MCF 10A (cell line): Measurements from ENCODE around the gene LARP6. TPM values are rescaled to one million over a fixed set of nuclear protein-coding genes. Genes with fewer than 3 reads are reported as not detected.

Source experiments
- BruUV-seq: library from RNA; stranded (reverse); fragments of 400-500 nt; replicated peaks from 2 replicates; lab custom pipeline; 2021; lab: Mats Ljungman, UMichigan
- CTCF ChIA-PET: fragments of 300-600 bp; sonication (Branson Sonifier 250); formaldehyde crosslinking; extraction: SDS; loops from one replicate; lab custom pipeline; 2021; ENCODE audit warnings: antibody characterized with exemption, inconsistent platforms; lab: Yijun Ruan, JAX
- POLR2A ChIA-PET: fragments of 300-600, 350-650 bp; sonication (Branson Sonifier 250); formaldehyde crosslinking; extraction: SDS; loops from one replicate; lab custom pipeline; 2020; ENCODE audit warnings: antibody characterized with exemption, inconsistent platforms; lab: Yijun Ruan, JAX
- DNase-seq: peaks from one replicate; pipeline ENCODE4 v3.0.0-alpha.2; 2018; ENCODE audit not compliant: unreplicated experiment
- H3K27ac Mint-ChIP-seq: one replicate; pipeline ENCODE4 v1.8.0; 2022; ENCODE audit warnings: mild to moderate bottlenecking, low read depth, mixed read lengths; ENCODE audit not compliant: unreplicated experiment
- H3K27me3 Mint-ChIP-seq: one replicate; pipeline ENCODE4 v1.8.0; 2022; ENCODE audit warnings: mixed read lengths; ENCODE audit not compliant: insufficient read depth, unreplicated experiment
- H3K36me3 Mint-ChIP-seq: one replicate; pipeline ENCODE4 v1.8.0; 2022; ENCODE audit warnings: mild to moderate bottlenecking, moderate library complexity, mixed read lengths; ENCODE audit not compliant: insufficient read depth, unreplicated experiment
- H3K4me1 Mint-ChIP-seq: one replicate; pipeline ENCODE4 v1.8.0; 2022; ENCODE audit warnings: mixed read lengths; ENCODE audit not compliant: insufficient read depth, unreplicated experiment
- H3K4me3 Mint-ChIP-seq: one replicate; pipeline ENCODE4 v1.8.0; 2022; ENCODE audit warnings: mild to moderate bottlenecking, moderate library complexity, mixed read lengths; ENCODE audit not compliant: unreplicated experiment
- H3K9me3 Mint-ChIP-seq: one replicate; pipeline ENCODE4 v1.8.0; 2022; ENCODE audit warnings: mixed read lengths; ENCODE audit not compliant: unreplicated experiment
- intact Hi-C: fragments of 100-400 bp; cut with micrococcal nuclease; formaldehyde crosslinking; loops from 2 replicates; pipeline ENCODE4 v1.14.1; 2022
- total RNA-seq: library from RNA; stranded (reverse); gene quantifications from 2 replicates; pipeline ENCODE4 v1.2.3, GENCODE V29; 2022
- TF ChIP-seq, protein P1 (sequence below): fragments of 200-600 bp; IDR thresholded peaks from one replicate; pipeline ENCODE4 v1.8.0; 2022; ENCODE audit warnings: antibody characterized with exemption, mild to moderate bottlenecking; ENCODE audit not compliant: unreplicated experiment

LARP6 gene
- total RNA-seq, 1 experiment from 2014 or later = 67.3 TPM

GRCh38 chr15:70867911-70868467 lies 14.0 kb upstream of the LARP6 start:
- CTCF ChIA-PET = interaction anchor here (0.6 to 0.9 kb wide), 5 partner anchors 11 to 120 kb away, joined by 3 to 4 read pairs (median 3); no protein-coding TSS in a partner anchor
- TF ChIP-seq, protein P1, sequence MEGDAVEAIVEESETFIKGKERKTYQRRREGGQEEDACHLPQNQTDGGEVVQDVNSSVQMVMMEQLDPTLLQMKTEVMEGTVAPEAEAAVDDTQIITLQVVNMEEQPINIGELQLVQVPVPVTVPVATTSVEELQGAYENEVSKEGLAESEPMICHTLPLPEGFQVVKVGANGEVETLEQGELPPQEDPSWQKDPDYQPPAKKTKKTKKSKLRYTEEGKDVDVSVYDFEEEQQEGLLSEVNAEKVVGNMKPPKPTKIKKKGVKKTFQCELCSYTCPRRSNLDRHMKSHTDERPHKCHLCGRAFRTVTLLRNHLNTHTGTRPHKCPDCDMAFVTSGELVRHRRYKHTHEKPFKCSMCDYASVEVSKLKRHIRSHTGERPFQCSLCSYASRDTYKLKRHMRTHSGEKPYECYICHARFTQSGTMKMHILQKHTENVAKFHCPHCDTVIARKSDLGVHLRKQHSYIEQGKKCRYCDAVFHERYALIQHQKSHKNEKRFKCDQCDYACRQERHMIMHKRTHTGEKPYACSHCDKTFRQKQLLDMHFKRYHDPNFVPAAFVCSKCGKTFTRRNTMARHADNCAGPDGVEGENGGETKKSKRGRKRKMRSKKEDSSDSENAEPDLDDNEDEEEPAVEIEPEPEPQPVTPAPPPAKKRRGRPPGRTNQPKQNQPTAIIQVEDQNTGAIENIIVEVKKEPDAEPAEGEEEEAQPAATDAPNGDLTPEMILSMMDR = no peak
- H3K4me3 Mint-ChIP-seq = no peak overlapping the region
- no peaks in the 10 kb centered on the region for H3K27me3 Mint-ChIP-seq
- no peaks in the 10 kb centered on the region for H3K9me3 Mint-ChIP-seq
- intact Hi-C loops = loop anchor here (1.0 kb wide), 1 partner anchor 14 kb away; the partner anchor contains the start of gene LARP6
- H3K36me3 Mint-ChIP-seq = peaks cover 6% of the 10 kb centered on the region
- peaks cover 26% of the 10 kb centered on the region for H3K4me1 Mint-ChIP-seq
- no TSS peak for BruUV-seq
- peak overlapping the region; percentile 50 for H3K27ac Mint-ChIP-seq
- POLR2A ChIA-PET = interaction anchor here (1.0 to 4.5 kb wide), 3 partner anchors 11 to 21 kb away, joined by 3 to 20 read pairs (median 12); partner anchors contain the start of gene LARP6
- DNase-seq = peak; percentile 65

GRCh38 chr15:70866982-70867641 lies 13.2 kb upstream of the LARP6 start:
- Mint-ChIP-seq H3K9me3 (no peaks in the 10 kb centered on the region), H3K27me3 (no peaks in the 10 kb centered on the region), H3K4me3 (no peak overlapping the region), H3K4me1 (peaks cover 26% of the 10 kb centered on the region), H3K36me3 (peaks cover 6% of the 10 kb centered on the region), H3K27ac (no peak overlapping the region)
- DNase-seq = no peak
- no TSS peak for BruUV-seq
- TF ChIP-seq, protein P1 = no peak
- ChIA-PET CTCF (no interaction called here), POLR2A (interaction anchor here (2.0 to 4.5 kb wide), 2 partner anchors 10 to 14 kb away, joined by 12 to 20 read pairs; partner anchors contain the start of gene LARP6)
- intact Hi-C loops = no loop called here

DNA sequence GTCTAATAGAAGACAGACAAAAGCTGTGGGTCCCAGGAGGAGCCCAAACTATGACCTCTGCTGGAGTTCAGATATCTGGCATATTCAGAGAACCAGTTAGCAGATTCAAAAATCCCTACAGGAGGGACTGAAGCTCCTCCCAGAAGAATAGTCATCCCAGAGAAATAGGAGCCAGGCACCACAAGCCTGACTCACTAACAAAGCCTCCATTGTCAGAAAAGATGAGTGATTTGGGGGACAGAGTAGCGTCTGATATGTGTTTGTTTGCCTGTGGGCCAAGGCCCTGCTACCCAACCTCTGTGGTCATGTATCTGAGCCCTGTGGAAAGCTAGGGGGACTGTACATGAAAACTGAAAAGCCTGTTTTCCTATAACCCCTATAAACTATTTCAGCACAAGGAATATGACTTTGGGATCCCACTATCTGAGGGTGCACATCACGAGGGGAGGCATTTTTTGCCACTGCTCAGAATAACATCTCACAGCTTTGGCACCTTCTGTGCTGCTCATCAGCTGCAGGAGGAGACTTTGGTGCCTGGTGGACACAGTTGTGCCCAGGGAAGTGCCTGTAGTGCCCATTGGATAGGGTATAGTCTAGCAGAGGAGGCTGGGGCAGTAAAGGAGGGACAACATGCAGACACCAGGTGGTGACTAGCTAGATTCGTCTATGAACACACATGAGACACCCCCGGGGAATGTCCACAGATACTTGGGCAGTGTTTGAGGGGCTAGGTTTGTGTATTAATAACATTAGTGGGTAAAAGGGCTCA lies 9.7 kb upstream of the LARP6 start:
- TF ChIP-seq, protein P1 = no peak
- no peaks in the 10 kb centered on the region for H3K9me3 Mint-ChIP-seq
- no peak overlapping the region for H3K4me3 Mint-ChIP-seq
- POLR2A ChIA-PET = interaction anchor here (0.7 to 1.8 kb wide), 5 partner anchors 10 to 104 kb away, joined by 4 to 19 read pairs (median 5); partner anchors contain the start of gene LARP6
- H3K4me1 Mint-ChIP-seq = peaks cover 26% of the 10 kb centered on the region
- DNase-seq = peak; percentile 72
- H3K36me3 Mint-ChIP-seq = peaks cover 5% of the 10 kb centered on the region
- no TSS peak for BruUV-seq
- CTCF ChIA-PET = interaction anchor here (0.6 to 1.1 kb wide), 6 partner anchors 9 to 163 kb away, joined by 3 to 5 read pairs (median 4); no protein-coding TSS in a partner anchor
- H3K27ac Mint-ChIP-seq = no peak overlapping the region
- intact Hi-C loops = no loop called here
- H3K27me3 Mint-ChIP-seq = no peaks in the 10 kb centered on the region
